Measurements from ENCODE around the gene GPR68.

GRCh38 chr14:91282954-91283645 is 38.6 kb upstream of the GPR68 start:
- TF ChIP-seq CTCF (IDR thresholded peaks at IDR 0.05) (no peak), POLR2A (IDR thresholded peaks at IDR 0.05) (no peak)

Measured in body of pancreas (tissue), 4 donors.